ENCODE data around the gene ARNT2. TPM values are rescaled to one million over a fixed set of nuclear protein-coding genes. Genes with fewer than 3 reads are reported as not detected.

ARNT2 gene
- total and polyA plus RNA-seq, 2 experiments from 2014 or later: 4.6 to 11.6 TPM

- TF ChIP-seq CREB1 (CRISPR knock-in tag; IDR thresholded peaks at IDR 0.05; ENCODE audit: low read depth) (no peak), ZNF462 (CRISPR knock-in tag; IDR thresholded peaks at IDR 0.05) (no peak), STAT1 (IDR thresholded peaks at IDR 0.05; ENCODE audit: unreplicated experiment) (no peak)
- H3K27ac Mint-ChIP-seq: no peak overlapping the region
- ATAC-seq: no peak
These were observed 157.3 kb downstream of the ARNT2 start for GRCh38 chr15:80561500-80561899.

GRCh38 chr15:80562033-80562432 is 157.9 kb downstream of the ARNT2 start:
- DNase-seq (ENCODE audit: low spot score): no peak
- no peak overlapping the region for H3K27ac Mint-ChIP-seq
- ATAC-seq: no peak
- H3K27me3 ChIP-seq (ENCODE audit: insufficient read depth): no peaks in the 10 kb centered on the region
- no peaks in the 10 kb centered on the region for H3K36me3 ChIP-seq (ENCODE audit: insufficient read depth)
- no peaks in the 10 kb centered on the region for H3K4me1 ChIP-seq (ENCODE audit: insufficient read depth)
- no peak overlapping the region for H3K27ac ChIP-seq (ENCODE audit: low read depth)
- no peaks in the 10 kb centered on the region for H3F3A ChIP-seq (replicated peaks; ENCODE audit: low read depth)
- H3K4me1 Mint-ChIP-seq: peaks cover 8% of the 10 kb centered on the region
- H3K79me2 ChIP-seq (replicated peaks; ENCODE audit: insufficient read depth): no peaks in the 10 kb centered on the region
- H3K4me2 ChIP-seq: no peak overlapping the region
- H2AFZ ChIP-seq: no peak overlapping the region
- no peaks in the 10 kb centered on the region for H3K9me2 ChIP-seq (ENCODE audit: insufficient read depth)
- H3K9me3 Mint-ChIP-seq: no peaks in the 10 kb centered on the region
- H3K4me3 Mint-ChIP-seq: no peak overlapping the region
- H4K20me1 ChIP-seq (replicated peaks; ENCODE audit: insufficient read depth): no peaks in the 10 kb centered on the region
- peaks cover 4% of the 10 kb centered on the region for H3K27me3 Mint-ChIP-seq (ENCODE audit: insufficient read depth, low read depth, poor library complexity)
- no peak overlapping the region for H3K4me3 ChIP-seq
- H3K36me3 Mint-ChIP-seq (ENCODE audit: low read depth): peaks cover 9% of the 10 kb centered on the region; the same call in 2 of the 3 replicates
- TF ChIP-seq NANOG (IDR thresholded peaks at IDR 0.05; ENCODE audit: borderline replicate concordance) (no peak), ZNF462 (CRISPR knock-in tag; IDR thresholded peaks at IDR 0.05) (no peak), EZH2phosphoT487 (IDR thresholded peaks at IDR 0.05; ENCODE audit: unreplicated experiment) (no peak)

More at GRCh38 chr15:80561500-80561899, 157.3 kb downstream of the ARNT2 start:
- Histone ChIP-seq H3K36me3 (ENCODE audit: insufficient read depth) (no peaks in the 10 kb centered on the region), H2AFZ (no peak overlapping the region), H3K79me2 (replicated peaks; ENCODE audit: insufficient read depth) (no peaks in the 10 kb centered on the region), H4K20me1 (replicated peaks; ENCODE audit: insufficient read depth) (no peaks in the 10 kb centered on the region), H3K27ac (ENCODE audit: low read depth) (no peak overlapping the region), H3K4me1 (ENCODE audit: insufficient read depth) (no peaks in the 10 kb centered on the region), H3K4me3 (no peak overlapping the region), H3F3A (replicated peaks; ENCODE audit: low read depth) (no peaks in the 10 kb centered on the region), H3K4me2 (no peak overlapping the region), H3K27me3 (ENCODE audit: insufficient read depth) (no peaks in the 10 kb centered on the region), H3K9me2 (ENCODE audit: insufficient read depth) (no peaks in the 10 kb centered on the region)
- Mint-ChIP-seq H3K27me3 (ENCODE audit: insufficient read depth, low read depth, poor library complexity) (peaks cover 4% of the 10 kb centered on the region), H3K4me1 (peaks cover 6% of the 10 kb centered on the region; the same call in 2 of the 3 replicates), H3K4me3 (no peak overlapping the region), H3K9me3 (no peaks in the 10 kb centered on the region), H3K36me3 (ENCODE audit: low read depth) (peaks cover 9% of the 10 kb centered on the region; the same call in 2 of the 3 replicates)
- DNase-seq (ENCODE audit: low spot score): no peak
